H1 (cell line): ENCODE measurements around the gene RABL6. TPM values are rescaled to one million over a fixed set of nuclear protein-coding genes. Genes with fewer than 3 reads are reported as not detected.

Experiments used
- CTCF ChIA-PET: fragments of 300-600 bp; sonication (Branson Sonifier 250); formaldehyde crosslinking; loops from one replicate; lab custom pipeline; 2021; ENCODE audit not compliant: partially characterized antibody; lab: Charles Lee
- POLR2A ChIA-PET: fragments of 300-600 bp; sonication (Branson Sonifier 250); formaldehyde crosslinking; loops from one replicate; lab custom pipeline; 2021; ENCODE audit warnings: inconsistent platforms; ENCODE audit not compliant: partially characterized antibody; lab: Charles Lee
- DNase-seq, 2 experiments: peaks; one replicate each; pipeline versions ENCODE4 v3.0.0 to v3.0.0-alpha.2; 2010 to 2022; ENCODE audit warnings: low spot score in 2 of 2, low read depth in 1 of 2, mixed read lengths in 1 of 2
- FAIRE-seq: peaks from 2 replicates; lab custom pipeline; 2011; peaks lifted over from hg19 to GRCh38; lab: Jason Lieb, UNC
- H2AFZ ChIP-seq: 2 replicates; pipeline ENCODE4 v1.8.1; 2012; ENCODE audit warnings: low read length, inconsistent platforms
- H2AK5ac ChIP-seq: 2 replicates; pipeline ENCODE4 v1.6.1; 2013; ENCODE audit warnings: low read depth, low read length
- H2BK120ac ChIP-seq: replicated peaks from 2 replicates; pipeline ENCODE3; 2013; ENCODE audit warnings: low read depth, low read length, inconsistent platforms
- H2BK12ac ChIP-seq: 2 replicates; pipeline ENCODE4 v1.6.1; 2013; ENCODE audit warnings: low read depth, low read length
- H2BK15ac ChIP-seq: 2 replicates; pipeline ENCODE4 v1.6.1; 2013; ENCODE audit warnings: low read length
- H2BK20ac ChIP-seq: 2 replicates; pipeline ENCODE4 v1.6.1; 2013; ENCODE audit warnings: low read length
- H2BK5ac ChIP-seq: 2 replicates; pipeline ENCODE4 v1.6.1; 2013; ENCODE audit warnings: low read depth, low read length
- H3K14ac ChIP-seq: 2 replicates; pipeline ENCODE4 v1.6.1; 2013; ENCODE audit warnings: inconsistent platforms; ENCODE audit not compliant: insufficient read length
- H3K18ac ChIP-seq: 2 replicates; pipeline ENCODE4 v1.6.1; 2013; ENCODE audit warnings: low read length; ENCODE audit errors: extremely low read depth
- H3K23ac ChIP-seq: 2 replicates; pipeline ENCODE4 v1.6.1; 2013; ENCODE audit warnings: inconsistent platforms; ENCODE audit not compliant: insufficient read length
- H3K23me2 ChIP-seq: 2 replicates; pipeline ENCODE4 v1.6.1; 2013; ENCODE audit warnings: low read depth, low read length
- H3K27ac ChIP-seq: 2 replicates; pipeline ENCODE4 v1.6.1; 2011; ENCODE audit warnings: low read depth, low read length, inconsistent platforms
- H3K27me3 ChIP-seq, 4 experiments: replicated peaks in 1 of 4; 1 replicate in 1 of 4; 2 replicates in 3 of 4; pipeline versions ENCODE4 v1.6.1 to v1.8.1; 2011 to 2013; ENCODE audit warnings: low read length in 3 of 4, mild to moderate bottlenecking in 3 of 4, inconsistent platforms in 2 of 4, mixed read lengths in 2 of 4, moderate library complexity in 1 of 4; ENCODE audit not compliant: control insufficient read depth in 3 of 4, insufficient read depth in 3 of 4; ENCODE audit errors: extremely low read depth in 1 of 4
- H3K36me3 ChIP-seq, 4 experiments: 2 replicates each; pipeline versions ENCODE4 v1.6.1 to v1.8.1; 2011 to 2013; ENCODE audit warnings: mild to moderate bottlenecking in 4 of 4, low read length in 3 of 4, moderate library complexity in 2 of 4, control low read depth in 1 of 4, inconsistent platforms in 1 of 4; ENCODE audit not compliant: insufficient read depth in 4 of 4, control insufficient read depth in 2 of 4
- H3K4ac ChIP-seq: replicated peaks from 2 replicates; pipeline ENCODE3; 2013; ENCODE audit warnings: low read length, low read depth, mixed read lengths, inconsistent platforms; ENCODE audit not compliant: insufficient read length
- H3K4me1 ChIP-seq, 4 experiments: replicated peaks in 1 of 4; 1 replicate in 1 of 4; 2 replicates in 3 of 4; pipeline versions ENCODE4 v1.6.1 to v1.8.1; 2011 to 2013; ENCODE audit warnings: low read length in 3 of 4, inconsistent platforms in 2 of 4, mixed read lengths in 1 of 4; ENCODE audit not compliant: insufficient read depth in 4 of 4, control insufficient read depth in 3 of 4
- H3K4me2 ChIP-seq, 2 experiments: 2 replicates each; pipeline versions ENCODE4 v1.6.1 to v1.8.1; 2011 to 2013; ENCODE audit warnings: low read depth in 2 of 2, low read length in 2 of 2, control low read depth in 1 of 2, inconsistent platforms in 1 of 2, mild to moderate bottlenecking in 1 of 2; ENCODE audit not compliant: insufficient read depth in 1 of 2
- H3K4me3 ChIP-seq, 4 experiments: fragments of 200-600, 300-600 bp in 1 of 4; sonication (generic), shearing (Covaris generic), sonication (Bioruptor Twin) in 1 of 4; 2 replicates each; pipeline versions ENCODE4 v1.5.1 to v1.8.1; 2011 to 2016; ENCODE audit warnings: low read length in 4 of 4, low read depth in 3 of 4, control low read depth in 2 of 4, inconsistent platforms in 2 of 4, mild to moderate bottlenecking in 2 of 4, mixed read lengths in 1 of 4, moderate library complexity in 1 of 4; ENCODE audit not compliant: insufficient read depth in 2 of 4; ENCODE audit errors: extremely low read depth in 1 of 4
- H3K56ac ChIP-seq: replicated peaks from 2 replicates; pipeline ENCODE3; 2013; ENCODE audit warnings: low read depth, mild to moderate bottlenecking, mixed read lengths, low read length, inconsistent platforms; ENCODE audit not compliant: insufficient read length
- H3K79me1 ChIP-seq: 2 replicates; pipeline ENCODE4 v1.6.1; 2013; ENCODE audit warnings: low read depth, low read length, control low read depth
- H3K79me2 ChIP-seq, 2 experiments: 2 replicates each; pipeline versions ENCODE4 v1.6.1 to v1.8.1; 2012 to 2013; ENCODE audit warnings: low read length in 2 of 2, mild to moderate bottlenecking in 2 of 2, inconsistent platforms in 1 of 2; ENCODE audit not compliant: insufficient read depth in 2 of 2, control insufficient read depth in 1 of 2
- H3K9ac ChIP-seq, 4 experiments: replicated peaks in 1 of 4; 1 replicate in 1 of 4; 2 replicates in 3 of 4; pipeline versions ENCODE4 v1.6.1 to v1.8.1; 2011 to 2013; ENCODE audit warnings: low read depth in 3 of 4, low read length in 3 of 4, control low read depth in 2 of 4, mild to moderate bottlenecking in 2 of 4, moderate library complexity in 2 of 4, inconsistent platforms in 1 of 4; ENCODE audit errors: extremely low read depth in 1 of 4
- H3K9me3 ChIP-seq, 2 experiments: 2 replicates each; pipeline versions ENCODE4 v1.6.1 to v1.8.1; 2012 to 2013; ENCODE audit warnings: mild to moderate bottlenecking in 2 of 2, moderate library complexity in 2 of 2, control low read depth in 1 of 2, inconsistent platforms in 1 of 2, low read depth in 1 of 2, low read length in 1 of 2, mixed read lengths in 1 of 2; ENCODE audit not compliant: insufficient read depth in 2 of 2
- H4K20me1 ChIP-seq, 2 experiments: replicated peaks in 1 of 2; 2 replicates each; pipeline versions ENCODE3 to v1.8.1; 2011 to 2013; ENCODE audit warnings: inconsistent platforms in 2 of 2, low read length in 2 of 2, mild to moderate bottlenecking in 1 of 2; ENCODE audit not compliant: insufficient read depth in 2 of 2, control insufficient read depth in 1 of 2
- H4K5ac ChIP-seq: 2 replicates; pipeline ENCODE4 v1.6.1; 2013; ENCODE audit warnings: low read length, low read depth, mixed read lengths, inconsistent platforms; ENCODE audit not compliant: insufficient read length
- H4K8ac ChIP-seq: 2 replicates; pipeline ENCODE4 v1.8.0; 2013; ENCODE audit warnings: mild to moderate bottlenecking, moderate library complexity, low read length, inconsistent platforms; ENCODE audit not compliant: insufficient read depth; ENCODE audit errors: extremely low read depth
- H4K91ac ChIP-seq: replicated peaks from 2 replicates; pipeline ENCODE3; 2013; ENCODE audit warnings: low read length, mixed read lengths, inconsistent platforms; ENCODE audit not compliant: insufficient read length
- CBX5 ChIP-seq: fragments of 300-800, 300-1000 bp; sonication (generic); IDR thresholded peaks from 2 replicates; pipeline ENCODE4 v1.7.1; 2016; ENCODE audit warnings: antibody characterized with exemption, low read length, low read depth
- EP300 ChIP-seq, 2 experiments: IDR thresholded peaks; 1 replicate in 1 of 2; 2 replicates in 1 of 2; pipeline ENCODE4 v1.6.1; 2011 to 2012; ENCODE audit warnings: low read depth in 2 of 2, low read length in 2 of 2, mild to moderate bottlenecking in 2 of 2, borderline replicate concordance in 1 of 2, inconsistent platforms in 1 of 2, moderate library complexity in 1 of 2
- KDM1A ChIP-seq: fragments of 200-600, 300-600 bp; sonication (generic); IDR thresholded peaks from 2 replicates; pipeline ENCODE4 v1.7.1; 2016; ENCODE audit warnings: mild to moderate bottlenecking, low read length, borderline replicate concordance
- PHF8 ChIP-seq: fragments of 200-600 bp; sonication (generic); conservative IDR thresholded peaks from 2 replicates; pipeline ENCODE4 v1.7.1; 2012; ENCODE audit warnings: low read depth, mild to moderate bottlenecking, inconsistent platforms, low read length, moderate library complexity
- POU5F1 ChIP-seq: IDR thresholded peaks from 2 replicates; pipeline ENCODE4 v1.6.1; 2011; ENCODE audit warnings: low read depth, mild to moderate bottlenecking, low read length, moderate library complexity
- RBBP5 ChIP-seq: IDR thresholded peaks from 2 replicates; pipeline ENCODE4 v1.7.1; 2012; ENCODE audit warnings: low read depth, mild to moderate bottlenecking, inconsistent platforms, low read length, moderate library complexity, borderline replicate concordance
- RFX5 ChIP-seq: IDR thresholded peaks from 2 replicates; pipeline ENCODE4 v1.6.1; 2011; ENCODE audit warnings: low read depth, low read length, improper control_type of control experiment, borderline replicate concordance
- RNF2 ChIP-seq: fragments of 200-900, 300-1000 bp; sonication (generic); IDR thresholded peaks from 2 replicates; pipeline ENCODE4 v1.7.1; 2016; ENCODE audit warnings: borderline replicate concordance, low read depth, mild to moderate bottlenecking, antibody characterized with exemption, low read length; ENCODE audit not compliant: poor library complexity, severe bottlenecking; ENCODE audit errors: missing control alignments
- SIX5 ChIP-seq: IDR thresholded peaks from 2 replicates; pipeline ENCODE4 v1.6.1; 2011; ENCODE audit warnings: mild to moderate bottlenecking, low read depth, low read length
- TAF7 ChIP-seq: optimal IDR thresholded peaks from 2 replicates; pipeline ENCODE3; 2011; ENCODE audit warnings: low read depth, mild to moderate bottlenecking, inconsistent platforms, low read length, moderate library complexity, borderline replicate concordance
- WGBS, 2 experiments: shearing (Covaris generic) in 1 of 2; methylation state at CpG; one replicate each; pipeline versions ENCODE4 v1.1.6 to v1.1.7; 2013 to 2015; ENCODE audit warnings: low lambda C conversion rate in 2 of 2, mixed read lengths in 2 of 2, inconsistent platforms in 1 of 2, low coverage in 1 of 2, missing lambda C conversion rate in 1 of 2; ENCODE audit not compliant: insufficient replicate concordance in 2 of 2, insufficient coverage in 1 of 2, insufficient read length in 1 of 2; ENCODE audit errors: extremely low coverage in 1 of 2, missing lambda C conversion rate in 1 of 2; 5-methylcytosine and 5-hydroxymethylcytosine counted together
- polyA plus RNA-seq, 7 experiments: library from polyadenylated mRNA; depleted of rRNA in 3 of 7; stranded (reverse) in 5 of 7; unstranded in 2 of 7; fragments of >200 nt in 5 of 7; fragments of 200-250 nt in 2 of 7; gene quantifications; 1 replicate in 5 of 7; 2 replicates in 1 of 7; 4 replicates in 1 of 7; pipeline versions ENCODE4 v1.2.1 to v1.2.3, GENCODE V29; 2011 to 2013; ENCODE audit warnings: missing spikeins in 2 of 7, mixed read lengths in 2 of 7
- total RNA-seq: library from RNA; stranded (reverse); fragmentation: NEBNext Ultra II Directional; extraction: Animal tissue kit (Norgen Biotek cat#: 25700); gene quantifications from 2 replicates; pipeline ENCODE4 v1.2.1, GENCODE V29; 2021
- TF ChIP-seq, protein P1 (sequence below): IDR thresholded peaks from 2 replicates; pipeline ENCODE4 v1.6.1; 2012; ENCODE audit warnings: inconsistent platforms

The RABL6 gene
- total and polyA plus RNA-seq, 2 of the 8 experiments (the other 6 are each of a cell fraction or from before 2014, with no cell fraction given): 70.1 to 130 TPM

DNA sequence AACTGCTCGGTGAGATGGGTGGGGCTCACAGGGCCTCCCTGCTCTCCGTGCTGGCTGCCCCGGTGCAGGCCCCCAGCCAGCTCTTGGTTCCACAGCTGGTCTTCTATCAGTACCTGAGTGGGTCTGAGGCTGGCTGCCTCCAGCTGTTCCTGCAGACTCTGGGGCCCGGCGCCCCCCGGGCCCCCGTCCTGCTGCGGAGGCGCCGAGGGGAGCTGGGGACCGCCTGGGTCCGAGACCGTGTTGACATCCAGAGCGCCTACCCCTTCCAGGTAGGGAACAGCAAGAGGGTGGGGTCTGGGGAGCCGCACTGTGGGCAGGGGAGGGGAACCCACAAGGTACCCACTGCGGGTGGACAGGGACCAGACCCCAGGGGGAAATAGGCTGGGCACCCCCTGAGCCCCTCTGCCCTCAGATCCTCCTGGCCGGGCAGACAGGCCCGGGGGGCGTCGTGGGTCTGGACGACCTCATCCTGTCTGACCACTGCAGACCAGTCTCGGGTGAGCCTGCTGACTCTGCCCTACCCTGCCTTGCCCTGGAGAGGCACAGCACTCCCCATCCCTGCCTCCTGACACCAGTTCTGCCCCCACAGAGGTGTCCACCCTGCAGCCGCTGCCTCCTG is 47.2 kb downstream of the RABL6 start:
- no peak overlapping the region for H3K18ac ChIP-seq
- H4K91ac ChIP-seq: no peak overlapping the region
- H4K20me1 ChIP-seq: peaks cover 3 to 12% of the 10 kb centered on the region in 2 experiments
- no peak overlapping the region for H2AK5ac ChIP-seq
- no peaks in the 10 kb centered on the region for H3K27me3 ChIP-seq
- H4K8ac ChIP-seq: peak overlapping the region; percentile 14; the same call in 1 of the 2 replicates
- FAIRE-seq (no peak), DNase-seq (peak in 1 of 2 experiments; percentile 52)
- no peak overlapping the region for H2AFZ ChIP-seq
- H3K27ac ChIP-seq: no peak overlapping the region
- peaks cover 0 to 7% (median 3%) of the 10 kb centered on the region in 4 experiments; a peak in 5 of 8 replicates for H3K36me3 ChIP-seq
- no peak overlapping the region for H4K5ac ChIP-seq
- H3K4me3 ChIP-seq: no peak overlapping the region
- H2BK5ac ChIP-seq: no peak overlapping the region
- no peaks in the 10 kb centered on the region for H3K9me3 ChIP-seq
- no peak overlapping the region for H3K4ac ChIP-seq
- no peak overlapping the region for H2BK12ac ChIP-seq
- H3K79me1 ChIP-seq: no peaks in the 10 kb centered on the region
- H2BK120ac ChIP-seq: no peak overlapping the region
- 92% methylated on average over 20 of the region's 23 CpGs; no CpG with 5 or more reads in 1 of the 2 experiments for WGBS, 2 experiments
- H2BK15ac ChIP-seq: no peak overlapping the region
- no peaks in the 10 kb centered on the region for H3K79me2 ChIP-seq
- H3K56ac ChIP-seq: no peak overlapping the region
- no peak overlapping the region for H3K4me2 ChIP-seq
- ChIA-PET POLR2A (interaction anchor here (1.1 to 16.2 kb wide), 2 partner anchors 16 to 27 kb away, joined by 3 to 248 read pairs; partner anchors contain the start of gene AJM1), CTCF (interaction anchor here (0.7 to 1.5 kb wide), 2 partner anchors 11 to 43 kb away, joined by 3 read pairs; no protein-coding TSS in a partner anchor)
- H3K23ac ChIP-seq: no peak overlapping the region
- no peak overlapping the region for H2BK20ac ChIP-seq
- no peak overlapping the region for H3K9ac ChIP-seq
- peaks cover 0 to 7% (median 2%) of the 10 kb centered on the region in 4 experiments; a peak in 5 of 7 replicates for H3K4me1 ChIP-seq
- H3K23me2 ChIP-seq: no peaks in the 10 kb centered on the region; the same call in 1 of the 2 replicates
- H3K14ac ChIP-seq: no peak overlapping the region
- TF ChIP-seq RFX5: no peak
- TF ChIP-seq KDM1A: no peak
- no peak for TF ChIP-seq EP300 (IDR thresholded peaks at IDR 0.05; ENCODE audit: borderline replicate concordance in 1 of 2, low read depth in 2 of 2, low read length in 2 of 2)
- no peak for TF ChIP-seq RBBP5
- no peak for TF ChIP-seq PHF8
- TF ChIP-seq CBX5: no peak
- TF ChIP-seq, protein P1, sequence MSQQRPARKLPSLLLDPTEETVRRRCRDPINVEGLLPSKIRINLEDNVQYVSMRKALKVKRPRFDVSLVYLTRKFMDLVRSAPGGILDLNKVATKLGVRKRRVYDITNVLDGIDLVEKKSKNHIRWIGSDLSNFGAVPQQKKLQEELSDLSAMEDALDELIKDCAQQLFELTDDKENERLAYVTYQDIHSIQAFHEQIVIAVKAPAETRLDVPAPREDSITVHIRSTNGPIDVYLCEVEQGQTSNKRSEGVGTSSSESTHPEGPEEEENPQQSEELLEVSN: no peak
- TF ChIP-seq RNF2: no peak
- TF ChIP-seq SIX5: no peak
- no peak for TF ChIP-seq TAF7
- no peak for TF ChIP-seq POU5F1
